Measurements from ENCODE around the gene AUTS2.

DNA sequence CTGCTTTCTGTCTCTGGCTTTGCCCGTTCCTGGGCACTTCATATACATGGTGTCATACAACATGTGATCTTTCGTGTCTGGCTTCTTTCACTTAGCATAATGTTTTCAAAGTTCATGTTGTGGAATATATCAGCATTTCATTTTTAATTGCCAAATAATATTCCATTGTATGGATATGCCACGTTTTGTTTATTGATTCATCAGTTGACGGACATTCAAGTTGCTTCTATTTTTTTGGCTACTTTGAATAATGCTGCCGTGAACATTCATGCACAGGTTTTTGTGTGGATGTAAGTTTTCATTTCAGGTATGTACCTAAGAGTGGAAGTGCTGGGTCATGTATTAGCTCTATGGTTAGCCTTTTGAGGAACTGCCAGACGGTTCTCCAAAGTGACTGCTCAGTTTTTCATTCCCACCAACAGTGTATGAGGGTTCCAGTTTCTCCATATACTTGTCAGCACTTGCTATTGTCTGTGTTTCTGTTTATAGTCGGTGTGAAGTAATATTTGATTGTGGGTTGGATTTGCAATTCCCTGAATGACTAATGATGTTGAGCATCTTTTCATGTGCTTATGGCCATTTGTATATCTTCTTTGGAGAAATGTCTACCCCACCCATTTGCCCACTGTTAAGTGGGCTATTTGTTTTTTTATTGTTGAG lies 1132.3 kb downstream of the AUTS2 start:
- TF ChIP-seq CTCF (IDR thresholded peaks at IDR 0.05) (no peak), POLR2A (IDR thresholded peaks at IDR 0.05) (no peak)

Data from thyroid gland (tissue), 4 donors.